Measurements from ENCODE around the gene RGL4. TPM values are rescaled to one million over a fixed set of nuclear protein-coding genes. Genes with fewer than 3 reads are reported as not detected.

Gene RGL4
- total RNA-seq, 2 donors from 2014 or later = 0.91 TPM; not detected in 1

- 6% methylated on average over 77 of the region's 84 CpGs for WGBS
- peak; percentile 81 for DNase-seq (ENCODE audit: low spot score)
- H3K4me3 ChIP-seq = peak overlapping the region; percentile 82 to 91
These were observed 26.3 kb downstream of the RGL4 start for GRCh38 chr22:23716811-23717801.

GRCh38 chr22:23718371-23719165 lies 27.8 kb downstream of the RGL4 start:
- no peaks in the 10 kb centered on the region for H3K4me1 ChIP-seq (replicated peaks)
- TF ChIP-seq POLR2A (IDR thresholded peaks at IDR 0.05) (no peak), CTCF (IDR thresholded peaks at IDR 0.05) (no peak), POLR2AphosphoS5 (IDR thresholded peaks at IDR 0.05) (no peak)
- intact Hi-C loops (cut with DNase I) = loop anchor here (10.0 kb wide), 1 partner anchor 436 kb away; no protein-coding TSS in a partner anchor
- no peak overlapping the region for H3K27ac ChIP-seq
- no peaks in the 10 kb centered on the region for H3K36me3 ChIP-seq
- H3K27me3 ChIP-seq (replicated peaks; ENCODE audit: insufficient read depth) = no peaks in the 10 kb centered on the region
- DNase-seq (ENCODE audit: low spot score) = no peak
- H3K9me3 ChIP-seq = no peaks in the 10 kb centered on the region
- no peak overlapping the region for H3K4me3 ChIP-seq
- WGBS = 82% methylated on average over 17 of the region's 17 CpGs

More at GRCh38 chr22:23716811-23717801, 26.3 kb downstream of the RGL4 start:
- intact Hi-C loops (cut with DNase I) = loop anchor here (10.0 kb wide), 1 partner anchor 438 kb away; no protein-coding TSS in a partner anchor
- no peaks in the 10 kb centered on the region for H3K27me3 ChIP-seq (replicated peaks; ENCODE audit: insufficient read depth)
- H3K27ac ChIP-seq = peak overlapping the region; percentile 49 to 72
- H3K4me1 ChIP-seq (replicated peaks) = no peaks in the 10 kb centered on the region
- no peaks in the 10 kb centered on the region for H3K9me3 ChIP-seq
- TF ChIP-seq POLR2AphosphoS5 (IDR thresholded peaks at IDR 0.05) (peak; percentile 97), CTCF (IDR thresholded peaks at IDR 0.05) (no peak), POLR2A (IDR thresholded peaks at IDR 0.05) (peak; percentile 90)
- no peaks in the 10 kb centered on the region for H3K36me3 ChIP-seq

GRCh38 chr22:23720855-23721254 lies 30.0 kb downstream of the RGL4 start:
- TF ChIP-seq CTCF (IDR thresholded peaks at IDR 0.05) (no peak), POLR2AphosphoS5 (IDR thresholded peaks at IDR 0.05) (no peak), POLR2A (IDR thresholded peaks at IDR 0.05) (no peak)
- Histone ChIP-seq H3K36me3 (no peaks in the 10 kb centered on the region), H3K9me3 (no peaks in the 10 kb centered on the region), H3K27me3 (replicated peaks; ENCODE audit: insufficient read depth) (no peaks in the 10 kb centered on the region), H3K4me3 (no peak overlapping the region), H3K27ac (no peak overlapping the region), H3K4me1 (replicated peaks) (no peaks in the 10 kb centered on the region)
- no peak for DNase-seq (ENCODE audit: low spot score)
- 53% methylated on average over 6 of the region's 6 CpGs for WGBS
- intact Hi-C loops (cut with DNase I) = no loop called here

GRCh38 chr22:23722160-23722559 lies 31.3 kb downstream of the RGL4 start:
- Histone ChIP-seq H3K27me3 (replicated peaks; ENCODE audit: insufficient read depth) (no peaks in the 10 kb centered on the region), H3K4me3 (no peak overlapping the region), H3K9me3 (no peaks in the 10 kb centered on the region), H3K36me3 (no peaks in the 10 kb centered on the region), H3K4me1 (replicated peaks) (no peaks in the 10 kb centered on the region), H3K27ac (no peak overlapping the region)
- 55% methylated on average over 4 of the region's 4 CpGs for WGBS
- TF ChIP-seq POLR2A (IDR thresholded peaks at IDR 0.05) = no peak
- no peak for TF ChIP-seq POLR2AphosphoS5 (IDR thresholded peaks at IDR 0.05)
- TF ChIP-seq CTCF (IDR thresholded peaks at IDR 0.05) = no peak
- intact Hi-C loops (cut with DNase I) = no loop called here
- no peak for DNase-seq (ENCODE audit: low spot score)
